NOMO-1 (cell line): ENCODE data around the gene KLHL35.
A peak's percentile ranks its signal among the peaks of the same experiment; 100 is the strongest.
"Not testable (repeated sequence)": the region's sequence is repeated elsewhere in the genome, so short reads cannot be mapped to it uniquely, and the experiment has no call there.

ENCODE experiments used
- DNase-seq, 2 experiments: peaks; one replicate each; lab custom pipeline; 2025; ENCODE audit not compliant: unreplicated experiment in 2 of 2; lab: John Stamatoyannopoulos, UW

The KLHL35 gene

DNA sequence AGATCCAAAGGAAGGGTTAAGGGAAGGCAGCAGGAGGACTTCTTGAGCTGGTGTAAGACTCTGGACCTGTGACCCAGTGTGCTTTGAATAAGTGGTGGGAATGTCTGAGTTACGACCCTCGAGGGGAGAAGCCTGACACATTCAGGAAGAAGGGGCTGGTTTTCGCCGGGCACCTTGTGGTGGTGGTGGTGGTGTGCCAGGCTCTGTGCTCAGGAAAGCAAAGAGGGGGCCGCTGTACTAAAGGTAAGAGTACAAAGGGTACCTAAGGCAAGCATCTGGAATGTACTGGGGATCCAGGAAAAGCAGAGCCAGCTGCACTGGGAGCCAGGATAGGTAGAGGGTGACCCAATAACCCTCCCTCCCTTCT lies 6.3 kb downstream of the KLHL35 start:
- no peak for DNase-seq

DNA sequence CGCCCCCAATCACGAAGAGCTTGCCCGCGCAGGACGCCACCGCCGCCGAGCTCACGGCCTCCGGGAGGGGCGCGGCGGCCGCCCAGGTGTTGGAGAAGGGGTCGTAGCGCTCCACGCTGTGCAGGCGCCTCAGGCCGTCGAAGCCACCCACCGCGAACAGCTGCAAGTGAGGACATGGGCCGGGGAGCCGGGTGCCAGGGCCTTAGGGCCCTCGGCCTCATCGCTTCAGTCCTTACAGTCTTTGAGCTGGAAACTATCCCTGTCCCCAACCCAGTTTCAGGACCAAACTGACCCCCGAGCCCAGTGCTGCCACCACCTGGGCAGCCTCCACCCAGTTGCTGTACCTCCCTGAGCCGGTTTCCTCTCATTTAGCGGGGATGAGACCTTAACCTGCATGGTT lies 7.6 kb downstream of the KLHL35 start:
- DNase-seq = no peak

DNA sequence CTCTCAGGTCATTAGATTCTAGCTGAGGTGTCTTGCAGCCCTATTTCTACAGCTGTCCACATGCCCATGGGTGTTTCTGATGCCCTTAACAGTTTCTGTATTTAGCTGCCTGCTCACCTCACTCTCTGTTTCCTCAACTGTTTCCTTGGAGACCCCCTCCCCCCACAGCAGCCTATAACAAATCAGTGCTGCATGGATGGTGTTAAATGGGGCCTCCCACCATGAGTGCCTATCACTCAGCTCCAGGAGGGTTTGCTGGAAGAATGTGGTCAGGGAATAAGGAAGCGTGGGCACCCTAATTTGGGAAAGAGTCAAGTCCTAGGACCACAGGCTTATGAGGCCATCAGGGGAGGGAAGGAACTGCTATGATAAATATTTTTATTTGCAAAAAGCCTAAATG lies 8.6 kb downstream of the KLHL35 start:
- no peak for DNase-seq

DNA sequence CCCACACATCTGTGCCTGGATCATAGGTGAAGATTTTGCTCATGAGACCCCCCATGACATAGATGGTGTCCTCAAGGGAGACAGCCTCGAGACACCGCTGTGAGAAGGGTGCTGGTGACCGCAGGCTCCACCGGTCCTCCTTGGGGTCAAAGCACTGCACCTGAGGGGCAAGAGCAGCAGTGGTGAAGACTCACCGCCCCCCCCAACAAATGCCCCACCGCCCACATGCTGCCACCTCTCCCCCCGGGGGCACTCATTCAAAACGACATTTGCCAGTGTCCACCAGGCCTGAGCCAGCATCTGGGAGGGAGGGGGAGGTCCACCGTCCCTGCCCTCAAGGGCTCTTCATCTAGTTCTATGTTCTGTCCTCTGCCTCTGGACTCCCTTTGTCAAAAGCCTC lies 9.3 kb downstream of the KLHL35 start:
- DNase-seq = no peak

DNA sequence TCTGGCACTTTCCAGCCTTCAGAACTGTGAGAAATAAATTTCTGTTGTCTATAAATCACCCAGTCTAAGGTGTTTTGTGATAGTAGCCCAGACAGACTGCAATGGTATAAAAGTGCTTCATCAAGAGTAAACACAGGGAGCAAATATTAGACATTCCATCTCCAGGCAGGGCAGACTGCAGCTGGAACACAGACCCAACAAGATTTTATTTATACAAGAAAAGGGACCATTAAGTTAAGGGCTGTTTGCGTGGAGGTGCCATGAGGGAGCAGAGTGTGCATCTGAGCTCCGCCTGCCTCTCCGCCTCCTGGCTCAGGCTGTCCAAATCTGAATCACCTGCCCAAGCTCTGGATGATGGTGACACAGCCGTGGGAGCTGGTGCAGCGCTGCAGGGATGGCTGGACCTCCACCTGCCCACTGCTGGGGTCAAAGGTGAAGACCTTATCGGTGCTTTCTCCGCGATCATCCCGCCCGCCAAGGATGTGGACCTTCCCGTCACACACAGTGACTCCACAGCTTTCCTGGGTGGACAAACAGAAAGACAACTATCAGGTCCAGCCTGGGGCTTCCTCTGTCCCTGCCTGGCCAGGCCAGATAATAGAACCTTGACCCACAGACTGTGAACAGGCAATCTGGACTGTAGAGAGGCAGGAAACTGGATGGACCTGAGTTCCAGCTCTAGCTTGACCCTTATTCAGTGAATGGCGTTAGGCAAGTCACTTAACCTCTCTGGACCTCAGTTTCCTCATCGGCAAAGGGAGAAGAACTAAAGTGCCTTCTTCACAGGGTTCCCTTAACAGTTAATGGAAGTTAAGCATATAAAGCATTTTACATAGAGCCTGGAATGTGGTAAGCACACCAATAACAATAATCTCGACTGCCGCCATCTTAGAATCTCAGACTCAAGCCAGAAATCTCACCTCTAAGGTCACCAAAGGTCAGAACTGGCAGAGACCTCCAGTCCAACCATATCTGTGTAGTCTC lies 10.5 kb downstream of the KLHL35 start:
- DNase-seq = no peak

DNA sequence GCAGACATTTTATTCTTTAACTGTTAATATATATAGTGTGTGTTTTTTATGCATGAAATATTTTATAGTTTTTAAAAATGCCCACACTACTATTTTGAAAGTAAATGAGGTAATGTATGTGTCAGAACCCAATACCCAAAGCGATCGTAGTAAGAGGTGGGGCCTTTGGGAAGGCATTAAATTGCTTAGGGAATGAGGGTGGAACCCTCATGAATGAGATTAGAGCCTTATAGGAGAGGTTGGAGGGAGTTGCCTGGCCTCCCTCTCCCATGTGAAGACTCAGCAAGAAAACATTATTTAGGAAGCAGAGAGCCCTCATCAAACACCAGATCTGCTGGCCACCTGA lies 11.1 kb downstream of the KLHL35 start:
- no peak for DNase-seq

DNA sequence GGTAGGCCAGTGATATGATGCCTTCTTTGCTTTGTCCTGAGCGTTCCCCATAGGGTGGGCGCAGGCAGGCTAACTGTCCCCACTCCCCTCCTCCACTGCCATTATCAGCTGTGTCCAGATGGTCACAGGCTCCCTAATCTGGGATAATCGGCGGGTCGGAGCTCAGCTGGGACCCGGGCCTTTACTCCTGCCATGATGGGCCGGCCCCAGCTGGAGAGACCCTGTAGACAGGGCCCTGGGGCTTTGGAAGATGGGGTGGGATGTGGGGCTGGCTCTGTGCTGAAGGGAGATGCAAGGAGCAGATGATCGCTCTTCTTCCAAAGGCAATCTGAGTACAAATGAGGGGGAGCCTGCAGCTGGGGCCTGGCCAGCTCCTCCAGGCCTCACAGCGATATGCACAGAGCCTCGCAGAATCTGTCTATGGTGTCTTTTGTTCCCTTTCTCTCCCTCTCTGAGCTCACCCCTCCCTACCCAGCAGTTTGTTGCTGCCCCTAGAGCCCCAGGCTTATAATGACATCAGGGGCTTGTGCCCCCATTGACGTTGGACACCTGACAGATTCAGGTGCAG lies 11.9 kb downstream of the KLHL35 start:
- DNase-seq = no peak

DNA sequence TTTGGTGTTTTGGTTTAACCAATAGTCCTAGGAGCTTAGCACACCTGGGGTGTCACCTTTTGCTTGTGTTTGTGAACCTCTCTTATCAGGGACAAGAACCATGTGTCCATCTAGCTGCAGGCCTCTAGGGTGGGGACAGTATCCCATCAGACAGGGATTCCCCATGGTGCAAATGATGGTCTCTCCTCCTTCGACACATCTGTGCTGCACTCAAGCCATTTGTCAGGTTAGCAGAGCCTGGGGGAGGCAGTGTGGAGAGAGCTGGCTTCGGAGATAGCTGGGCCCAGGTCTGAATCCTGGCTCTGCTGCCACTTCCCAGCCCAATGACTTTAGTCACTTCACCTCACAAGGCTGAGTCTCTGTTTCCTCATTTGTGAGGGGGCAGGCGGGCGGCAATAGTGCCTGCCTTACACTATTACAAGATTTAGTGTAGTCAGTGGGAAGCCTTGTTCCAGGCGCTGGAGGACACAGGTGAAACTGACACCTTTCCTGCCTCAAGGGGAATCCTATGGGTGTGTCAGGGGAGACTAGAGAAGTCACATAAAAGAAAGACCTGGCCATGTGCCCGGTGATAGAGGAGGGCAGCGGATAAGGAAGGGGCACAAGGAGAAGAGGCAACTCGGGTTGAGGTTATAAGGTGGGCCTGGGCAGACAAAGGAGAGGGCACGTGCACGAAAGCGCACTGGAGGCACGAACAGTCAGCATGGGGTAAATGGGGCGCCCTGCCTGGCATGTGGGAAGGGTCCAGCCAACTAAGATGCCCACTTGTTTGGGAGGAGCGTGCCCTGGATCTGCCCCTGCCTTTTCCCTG lies 12.6 kb downstream of the KLHL35 start:
- DNase-seq = no peak

DNA sequence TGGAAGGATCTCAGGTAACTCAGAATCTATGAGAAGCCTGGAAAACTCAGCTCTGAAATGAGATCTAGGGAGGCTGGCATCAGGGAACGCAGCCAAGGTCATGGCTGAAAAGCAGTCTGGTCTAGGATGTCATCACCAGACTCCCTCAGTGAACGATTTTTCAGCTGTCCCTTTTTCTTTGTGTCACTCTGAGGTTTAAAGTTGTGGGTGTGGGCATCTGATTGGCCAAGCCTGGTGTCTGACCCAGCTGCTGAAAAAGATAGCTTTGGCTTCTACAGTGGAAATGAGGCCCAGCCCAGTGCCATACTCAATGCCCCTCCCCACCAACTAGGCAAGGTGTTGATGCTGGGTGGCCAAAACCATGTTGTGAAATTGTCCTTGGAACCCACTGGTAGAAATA lies 19.1 kb downstream of the KLHL35 start:
- DNase-seq = no peak

DNA sequence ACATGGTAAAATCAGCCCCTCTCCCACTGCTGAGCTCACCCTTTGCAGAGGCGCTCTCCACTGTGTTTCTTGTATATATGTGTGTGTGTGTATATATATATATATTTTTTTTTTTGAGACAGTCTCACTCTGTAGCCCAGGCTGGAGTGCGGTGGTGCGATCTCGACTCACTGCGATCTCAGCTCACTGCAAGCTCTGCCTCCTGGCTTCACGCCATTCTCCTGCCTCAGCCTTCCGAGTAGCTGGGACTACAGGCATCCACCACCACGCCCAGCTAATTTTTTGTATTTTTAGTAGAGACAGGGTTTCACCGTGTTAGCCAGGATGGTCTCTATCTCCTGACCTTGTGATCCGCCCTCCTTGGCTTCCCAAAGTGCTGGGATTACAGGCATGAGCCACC lies 19.9 kb downstream of the KLHL35 start:
- DNase-seq = not testable (repeated sequence)

DNA sequence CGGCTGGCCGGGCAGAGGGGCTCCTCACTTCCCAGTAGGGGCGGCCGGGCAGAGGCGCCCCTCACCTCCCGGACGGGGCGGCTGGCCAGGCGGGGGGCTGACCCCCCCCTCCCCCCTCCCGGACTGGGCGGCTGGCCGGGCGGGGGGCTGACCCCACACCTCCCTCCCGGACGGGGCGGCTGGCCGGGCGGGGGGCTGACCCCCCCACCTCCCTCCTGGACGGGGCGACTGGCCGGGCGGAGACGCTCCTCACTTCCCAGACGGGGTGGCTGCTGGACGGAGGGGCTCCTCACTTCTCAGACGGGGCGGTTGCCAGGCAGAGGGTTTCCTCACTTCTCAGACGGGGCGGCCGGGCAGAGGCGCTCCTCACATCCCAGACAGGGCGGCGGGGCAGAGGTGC lies 23.0 kb downstream of the KLHL35 start:
- not testable (repeated sequence) for DNase-seq

DNA sequence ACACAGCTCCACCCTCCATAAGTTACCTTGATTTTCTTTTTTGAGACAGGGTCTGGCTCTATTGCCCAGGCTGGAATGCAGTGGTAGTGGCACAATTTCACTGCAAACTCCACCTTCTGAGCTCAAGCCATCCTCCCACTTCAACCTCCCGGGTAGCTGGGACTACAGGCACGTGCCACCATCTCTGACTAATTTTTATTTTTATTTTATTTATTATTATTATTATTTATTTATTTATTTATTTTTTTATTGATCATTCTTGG lies 24.1 kb downstream of the KLHL35 start:
- no peak for DNase-seq

DNA sequence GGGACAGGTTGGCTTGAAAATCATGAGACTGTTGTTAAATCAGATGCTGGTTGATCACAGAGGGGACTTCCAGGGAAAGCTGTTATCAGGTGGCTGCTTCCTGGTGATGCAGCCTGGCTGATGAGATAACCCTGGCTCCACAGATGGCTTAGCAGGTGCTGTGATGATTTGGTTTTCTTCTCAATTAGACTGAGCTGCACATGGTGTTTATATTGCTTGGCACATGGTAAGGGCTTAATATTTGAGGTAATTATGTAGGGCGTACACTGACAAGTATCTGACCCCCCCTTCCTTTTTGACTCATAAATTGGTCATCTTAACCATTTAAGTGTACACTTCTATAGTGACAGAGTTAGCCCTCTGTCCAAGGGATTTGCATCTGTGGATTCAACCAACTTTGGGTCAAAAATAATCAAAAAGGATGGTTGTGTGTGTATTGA lies 26.6 kb downstream of the KLHL35 start:
- DNase-seq = no peak

DNA sequence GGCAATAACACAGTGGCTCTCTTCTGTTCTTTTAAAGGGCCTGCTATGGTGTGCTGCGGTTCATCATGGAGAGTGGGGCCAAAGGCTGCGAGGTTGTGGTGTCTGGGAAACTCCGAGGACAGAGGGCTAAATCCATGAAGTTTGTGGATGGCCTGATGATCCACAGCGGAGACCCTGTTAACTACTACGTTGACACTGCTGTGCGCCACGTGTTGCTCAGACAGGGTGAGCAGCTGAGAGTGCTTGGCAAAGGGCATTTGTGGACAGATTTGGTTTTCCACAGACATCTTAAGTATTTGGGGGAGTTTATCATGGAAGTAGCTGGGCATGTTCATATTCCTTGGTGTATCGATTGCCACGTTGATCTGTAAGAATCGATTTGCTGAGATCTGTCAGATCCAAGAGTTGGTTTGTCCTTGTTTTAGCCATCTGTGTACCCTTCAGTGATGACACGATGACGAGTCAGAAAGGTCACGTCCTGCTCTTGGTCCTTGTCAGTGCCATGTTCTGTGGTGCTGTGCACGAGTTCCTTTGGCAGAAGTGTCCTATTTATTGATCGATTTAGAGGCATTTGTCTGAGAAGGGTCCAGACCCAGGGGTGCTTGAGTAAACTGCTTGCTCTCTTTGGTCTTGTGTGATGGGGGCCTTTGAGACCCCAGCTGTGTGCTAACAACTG lies 28.9 kb downstream of the KLHL35 start:
- no peak for DNase-seq

DNA sequence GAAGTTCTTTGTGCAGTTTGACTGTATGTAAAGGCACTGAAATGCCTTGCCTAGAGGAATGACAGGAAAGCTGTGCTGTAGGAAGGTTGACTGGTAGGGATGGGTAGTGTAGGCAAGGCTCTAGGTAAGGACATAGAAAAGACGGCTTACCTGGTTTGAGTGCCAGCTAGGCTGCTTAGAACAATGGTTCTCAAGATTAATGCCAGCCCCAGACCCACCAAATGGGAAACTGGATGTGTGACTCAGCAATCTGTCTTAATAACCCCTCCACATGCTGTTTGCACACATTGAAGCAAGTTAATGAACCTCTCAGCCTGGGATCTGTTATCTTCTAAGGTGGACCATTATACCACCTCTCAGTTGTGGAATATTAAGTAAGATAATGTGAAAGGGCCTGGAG lies 30.0 kb downstream of the KLHL35 start:
- no peak for DNase-seq

DNA sequence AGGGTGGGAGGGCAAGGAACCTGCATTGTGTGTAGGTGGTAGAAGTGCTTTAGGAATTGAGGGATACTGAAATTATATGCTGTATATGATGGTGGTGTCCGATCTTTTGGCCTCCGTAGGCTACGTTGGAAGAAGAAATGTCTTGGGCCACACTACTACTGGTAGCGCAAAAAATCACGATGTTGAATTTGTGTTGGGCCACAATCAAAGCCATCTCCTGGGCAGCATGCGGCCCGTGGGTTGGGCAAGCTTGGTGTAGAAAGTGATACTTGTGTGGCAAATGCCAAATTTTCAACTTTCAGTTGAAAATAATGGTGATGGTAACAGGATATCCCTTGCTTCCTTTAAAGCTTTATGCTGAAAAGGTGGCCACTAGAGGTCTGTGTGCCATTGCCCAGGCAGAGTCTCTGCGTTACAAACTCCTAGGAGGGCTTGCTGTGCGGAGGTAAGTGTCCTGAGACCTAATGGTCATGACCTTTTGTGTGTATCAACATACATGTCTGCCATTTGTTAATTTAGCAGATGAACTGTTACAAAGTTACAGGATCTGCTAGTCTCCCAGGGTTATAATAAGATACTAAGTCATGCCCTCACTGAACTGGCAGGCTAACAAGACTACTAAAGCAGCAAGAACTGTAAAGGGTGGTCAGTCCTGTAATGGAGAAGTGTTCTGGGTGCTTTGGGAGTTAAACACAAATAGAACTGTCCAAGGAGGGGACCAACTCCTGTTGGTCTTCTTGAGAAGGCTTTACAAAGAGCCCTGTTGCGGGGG lies 30.8 kb downstream of the KLHL35 start:
- no peak for DNase-seq

DNA sequence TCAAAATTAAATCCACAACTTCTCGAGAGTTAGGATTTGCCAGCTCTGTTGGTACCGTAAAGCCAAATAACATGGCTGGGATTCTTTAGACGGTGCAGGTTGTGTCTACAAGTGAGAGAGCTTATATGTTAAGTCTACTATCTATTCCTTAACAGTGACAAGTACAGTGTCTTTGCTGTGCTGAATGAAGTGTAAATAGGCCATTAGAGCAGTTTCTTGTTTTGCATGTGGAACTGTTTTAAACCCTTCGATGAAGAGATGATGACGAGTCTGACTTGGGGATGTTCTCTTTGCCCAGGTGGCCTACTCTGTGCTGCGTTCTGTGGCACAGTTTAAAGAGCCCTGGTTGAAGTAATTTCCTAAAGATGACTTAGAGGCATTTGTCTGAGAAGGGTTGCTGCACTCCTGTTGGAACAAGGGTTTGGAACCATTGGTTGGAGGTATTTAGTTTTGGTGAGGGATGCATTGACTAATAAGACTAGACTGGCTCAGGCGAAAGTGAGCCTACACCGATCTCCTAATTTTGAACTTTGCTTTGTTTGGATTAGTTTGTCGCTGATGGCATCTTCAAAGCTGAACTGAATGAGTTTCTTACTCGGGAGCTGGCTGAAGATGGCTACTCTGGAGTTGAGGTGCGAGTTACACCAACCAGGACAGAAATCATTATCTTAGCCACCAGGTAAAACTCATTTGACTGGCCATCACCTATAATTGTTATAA lies 32.7 kb downstream of the KLHL35 start:
- no peak for DNase-seq

DNA sequence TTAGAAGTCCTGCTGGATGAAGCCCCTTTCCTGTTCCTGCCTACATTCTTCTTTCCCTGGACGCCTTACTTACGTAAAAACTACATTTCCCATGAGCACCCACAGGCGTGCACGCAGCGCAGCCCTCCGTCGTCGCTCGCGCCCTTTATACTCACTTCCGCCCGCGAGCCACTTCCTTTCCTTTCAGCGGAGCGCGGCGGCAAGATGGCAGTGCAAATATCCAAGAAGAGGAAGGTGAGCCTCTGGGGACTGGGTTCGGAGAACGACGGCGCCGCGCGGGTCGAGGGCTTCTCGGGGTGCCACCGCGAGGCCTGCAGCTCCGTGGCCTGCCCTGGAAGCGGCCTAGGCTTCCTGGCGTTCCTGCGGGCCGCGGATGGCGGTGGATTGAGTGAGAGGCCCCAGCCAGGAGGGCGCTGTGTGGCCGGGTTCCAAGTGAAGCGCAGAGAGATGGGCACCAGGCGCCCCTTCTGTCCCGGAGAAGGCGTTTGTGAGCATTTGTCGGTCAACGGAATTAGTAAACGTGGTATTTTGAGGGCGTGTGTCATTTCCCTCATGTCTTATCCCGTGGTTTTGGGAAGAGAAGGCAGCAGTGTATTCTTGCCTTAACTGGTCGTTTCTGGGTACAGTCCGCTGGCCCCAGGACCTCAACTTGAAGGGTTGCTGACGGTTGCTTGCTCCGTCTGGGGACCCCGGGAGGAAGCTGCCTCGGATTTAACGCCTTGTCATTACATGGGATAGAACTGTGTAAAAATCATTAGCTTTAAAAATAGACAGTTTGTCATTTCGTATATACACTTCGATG lies 33.5 kb downstream of the KLHL35 start, which contains the start of gene RPS3:
Gene RPS3 (plus strand): TSS at position 175 of the 802 bp plus-strand sequence. CDS start 30 bp downstream, at position 205.
- DNase-seq = peak; percentile 87

DNA sequence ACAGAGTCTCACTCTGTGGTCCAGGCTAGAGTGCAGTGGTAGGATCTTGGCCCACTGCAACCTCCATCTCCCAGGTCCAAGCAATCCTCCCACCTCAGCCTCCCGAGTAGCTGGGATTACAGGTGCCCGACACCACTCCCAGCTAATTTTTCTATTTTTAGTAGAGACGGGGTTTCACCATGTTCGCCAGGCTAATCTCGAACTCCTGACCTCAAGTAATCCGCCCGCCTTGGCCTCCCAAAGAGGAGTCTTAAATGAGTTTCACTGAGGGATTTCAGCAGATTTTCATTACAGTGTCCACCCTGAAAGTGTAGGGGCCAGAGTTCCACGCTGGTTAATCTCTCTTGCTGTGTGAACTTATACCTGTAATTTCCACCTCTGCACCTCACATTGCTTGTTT lies 34.1 kb downstream of the KLHL35 start:
- DNase-seq = no peak
